Mesenchymal stem cell (in vitro differentiated cells and primary cell): ENCODE results near the gene ZNF524.

Experiments used
- DNase-seq: peaks from one replicate; pipeline ENCODE4 v3.0.0-alpha.2; 2013
- H2AFZ ChIP-seq: one replicate; pipeline ENCODE4 v1.6.1; 2013; ENCODE audit warnings: low read depth, mild to moderate bottlenecking, control low read depth, inconsistent platforms, low read length, moderate library complexity
- H2AK5ac ChIP-seq: 2 replicates; pipeline ENCODE4 v1.6.1; 2013; ENCODE audit warnings: low read length, moderate library complexity, mild to moderate bottlenecking, inconsistent platforms; ENCODE audit not compliant: severe bottlenecking
- H2BK120ac ChIP-seq: one replicate; pipeline ENCODE4 v1.6.1; 2013; ENCODE audit warnings: low read depth, mild to moderate bottlenecking, inconsistent platforms, low read length, moderate library complexity
- H2BK12ac ChIP-seq, 2 experiments: one replicate each; pipeline ENCODE4 v1.6.1; 2013; ENCODE audit warnings: inconsistent platforms in 2 of 2, low read length in 2 of 2, mild to moderate bottlenecking in 2 of 2, moderate library complexity in 2 of 2, control low read depth in 1 of 2
- H2BK15ac ChIP-seq: one replicate; pipeline ENCODE4 v1.6.1; 2013; ENCODE audit warnings: mild to moderate bottlenecking, low read depth, inconsistent platforms; ENCODE audit not compliant: poor library complexity, severe bottlenecking
- H2BK5ac ChIP-seq: 2 replicates; pipeline ENCODE4 v1.6.1; 2013; ENCODE audit warnings: low read depth, mild to moderate bottlenecking, low read length, control low read depth, inconsistent platforms; ENCODE audit not compliant: poor library complexity, severe bottlenecking
- H3K14ac ChIP-seq, 2 experiments: one replicate each; pipeline ENCODE4 v1.6.1; 2013; ENCODE audit warnings: inconsistent platforms in 2 of 2, low read length in 2 of 2, control low read depth in 1 of 2, mild to moderate bottlenecking in 1 of 2, moderate library complexity in 1 of 2
- H3K18ac ChIP-seq, 2 experiments: one replicate each; pipeline ENCODE4 v1.6.1; 2013; ENCODE audit warnings: inconsistent platforms in 2 of 2, low read length in 2 of 2, control low read depth in 1 of 2, low read depth in 1 of 2, mild to moderate bottlenecking in 1 of 2
- H3K23ac ChIP-seq, 2 experiments: one replicate each; pipeline ENCODE4 v1.6.1; 2013; ENCODE audit warnings: inconsistent platforms in 2 of 2, low read length in 2 of 2, mild to moderate bottlenecking in 2 of 2, moderate library complexity in 2 of 2, control low read depth in 1 of 2
- H3K27ac ChIP-seq: 2 replicates; pipeline ENCODE4 v1.5.1; 2013; ENCODE audit warnings: mild to moderate bottlenecking, moderate library complexity, low read length, control low read depth, inconsistent platforms; ENCODE audit not compliant: poor library complexity, severe bottlenecking
- H3K27me3 ChIP-seq, 2 experiments: 2 replicates each; pipeline versions ENCODE4 v1.6.1 to v1.7.0; 2013; ENCODE audit warnings: low read length in 2 of 2, mild to moderate bottlenecking in 2 of 2, moderate library complexity in 2 of 2, control low read depth in 1 of 2, inconsistent platforms in 1 of 2; ENCODE audit not compliant: control insufficient read depth in 1 of 2, insufficient read depth in 1 of 2
- H3K36me3 ChIP-seq, 2 experiments: 2 replicates each; pipeline versions ENCODE4 v1.6.1 to v1.7.0; 2013; ENCODE audit warnings: low read length in 2 of 2, control low read depth in 1 of 2, inconsistent platforms in 1 of 2, low read depth in 1 of 2, mild to moderate bottlenecking in 1 of 2; ENCODE audit not compliant: insufficient read depth in 2 of 2, control insufficient read depth in 1 of 2
- H3K4ac ChIP-seq, 2 experiments: one replicate each; pipeline ENCODE4 v1.6.1; 2013; ENCODE audit warnings: inconsistent platforms in 2 of 2, low read length in 2 of 2, mild to moderate bottlenecking in 2 of 2, moderate library complexity in 2 of 2, control low read depth in 1 of 2, low read depth in 1 of 2
- H3K4me1 ChIP-seq: 2 replicates; pipeline ENCODE4 v1.6.1; 2013; ENCODE audit warnings: low read depth, low read length, control low read depth; ENCODE audit not compliant: control insufficient read depth, insufficient read depth
- H3K4me2 ChIP-seq: 2 replicates; pipeline ENCODE4 v1.6.1; 2013; ENCODE audit warnings: low read length, mild to moderate bottlenecking, inconsistent platforms; ENCODE audit not compliant: poor library complexity, severe bottlenecking
- H3K4me3 ChIP-seq, 2 experiments: 2 replicates each; pipeline versions ENCODE4 v1.5.1 to v1.7.0; 2013; ENCODE audit warnings: low read length in 2 of 2, mild to moderate bottlenecking in 2 of 2, control low read depth in 1 of 2, low read depth in 1 of 2; ENCODE audit not compliant: insufficient read depth in 1 of 2
- H3K79me1 ChIP-seq: replicated peaks from 2 replicates; pipeline ENCODE4 v1.6.1; 2013; ENCODE audit warnings: mild to moderate bottlenecking, control low read depth, low read length, inconsistent platforms; ENCODE audit not compliant: poor library complexity, severe bottlenecking
- H3K9ac ChIP-seq: 2 replicates; pipeline ENCODE4 v1.7.0; 2013; ENCODE audit warnings: mild to moderate bottlenecking, low read length, moderate library complexity
- H3K9me3 ChIP-seq: 2 replicates; pipeline ENCODE4 v1.7.0; 2013; ENCODE audit warnings: mild to moderate bottlenecking, low read length; ENCODE audit not compliant: control insufficient read depth
- H4K8ac ChIP-seq: one replicate; pipeline ENCODE4 v1.6.1; 2013; ENCODE audit warnings: inconsistent platforms, mild to moderate bottlenecking, low read length, moderate library complexity
- H4K91ac ChIP-seq: one replicate; pipeline ENCODE4 v1.6.1; 2013; ENCODE audit warnings: mild to moderate bottlenecking, low read length, inconsistent platforms
- WGBS: methylation state at CpG from one replicate; pipeline ENCODE4 v1.1.7; 2013; ENCODE audit warnings: mixed read lengths; 5-methylcytosine and 5-hydroxymethylcytosine counted together

The ZNF524 gene

DNA sequence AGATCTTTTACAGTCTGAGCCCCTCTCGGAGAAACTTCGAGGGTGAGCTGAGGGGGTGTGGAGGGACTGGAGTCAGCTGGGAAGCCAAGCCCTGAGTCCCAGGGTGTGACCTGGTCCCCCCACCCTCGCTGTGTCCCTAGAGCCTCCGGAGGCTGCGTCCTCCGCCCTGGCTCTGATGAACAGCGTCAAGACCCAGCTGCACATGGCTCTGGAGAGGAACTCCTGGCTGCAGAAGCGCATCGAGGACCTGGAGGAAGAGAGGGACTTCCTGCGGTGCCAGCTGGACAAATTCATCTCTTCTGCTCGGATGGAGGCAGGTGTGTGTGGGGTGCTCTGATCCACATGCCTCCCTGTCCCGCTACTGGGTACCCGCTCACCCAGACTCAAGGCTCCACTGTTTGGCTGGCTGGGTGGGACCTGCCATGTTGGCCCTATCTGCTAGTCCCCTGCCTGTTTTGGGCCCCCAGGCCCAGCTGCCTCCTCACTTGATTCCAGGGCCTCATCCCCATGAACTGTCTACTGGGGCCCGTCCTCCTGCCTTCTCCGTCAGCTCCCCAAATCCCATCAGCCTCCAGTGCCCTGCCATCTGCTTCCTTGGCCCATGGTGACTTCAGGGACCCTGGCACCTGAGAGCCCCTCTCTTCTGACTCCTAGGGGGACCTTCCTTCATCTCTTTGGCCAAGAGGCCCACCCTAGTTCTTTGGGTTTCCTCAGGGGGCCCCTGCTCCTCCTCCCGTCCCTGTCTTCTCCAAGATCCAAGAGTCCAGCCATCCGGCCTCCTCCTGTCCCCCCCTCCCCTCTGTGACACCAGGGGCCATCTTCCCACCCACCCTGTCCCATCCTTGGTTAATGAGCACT, 49.4 kb downstream of the ZNF524 start:
- Histone ChIP-seq H4K8ac (no peak overlapping the region), H3K27ac (no peak overlapping the region), H2BK5ac (no peak overlapping the region), H3K4me2 (peak overlapping the region; percentile 76), H3K14ac (no peak overlapping the region), H2BK15ac (no peak overlapping the region), H3K4me1 (peaks cover 30% of the 10 kb centered on the region), H3K18ac (no peak overlapping the region), H3K27me3 (no peaks in the 10 kb centered on the region), H2AK5ac (no peak overlapping the region), H3K9ac (peak overlapping the region; percentile 87), H3K36me3 (peaks cover 23 to 52% of the 10 kb centered on the region in 2 experiments), H3K79me1 (peaks cover 46% of the 10 kb centered on the region), H3K4me3 (peak overlapping the region in 1 of 2 experiments; percentile 88), H2BK12ac (peak overlapping the region in 1 of 2 experiments; percentile 29), H2BK120ac (no peak overlapping the region), H2AFZ (no peak overlapping the region), H3K23ac (no peak overlapping the region), H3K9me3 (no peaks in the 10 kb centered on the region), H4K91ac (no peak overlapping the region), H3K4ac (no peak overlapping the region)
- no peak for DNase-seq
- 93% methylated on average over 17 of the region's 17 CpGs for WGBS

DNA sequence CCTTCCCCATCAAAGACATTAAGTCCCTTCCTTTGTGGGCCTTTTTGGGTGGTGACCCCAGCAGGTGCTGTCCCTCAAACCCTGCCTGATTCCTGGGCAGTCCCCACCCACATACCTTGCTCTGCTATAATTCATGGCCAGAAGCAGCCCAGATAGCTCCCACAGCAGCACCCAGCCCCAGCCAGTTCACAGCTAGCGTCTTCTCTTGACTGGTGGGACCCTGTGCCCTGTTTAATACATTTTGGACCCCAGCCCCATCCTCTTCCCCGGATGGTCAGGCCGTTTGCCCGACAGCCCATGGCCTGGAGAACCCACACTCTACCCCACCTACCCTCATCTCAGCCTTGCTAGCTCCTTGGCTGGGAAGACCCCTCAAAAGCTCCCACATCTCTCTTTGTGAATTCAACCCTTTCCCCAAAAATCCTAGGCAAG, 50.1 kb downstream of the ZNF524 start:
- Histone ChIP-seq H3K4me2 (no peak overlapping the region), H3K4me3 (no peak overlapping the region), H3K79me1 (peaks cover 46% of the 10 kb centered on the region), H3K23ac (no peak overlapping the region), H2AK5ac (no peak overlapping the region), H3K27me3 (no peaks in the 10 kb centered on the region), H3K9me3 (no peaks in the 10 kb centered on the region), H3K9ac (no peak overlapping the region), H3K36me3 (peaks cover 17 to 45% of the 10 kb centered on the region in 2 experiments), H2BK15ac (no peak overlapping the region), H3K14ac (no peak overlapping the region), H2AFZ (no peak overlapping the region), H4K91ac (no peak overlapping the region), H2BK5ac (no peak overlapping the region), H4K8ac (no peak overlapping the region), H3K18ac (no peak overlapping the region), H3K27ac (no peak overlapping the region), H2BK12ac (no peak overlapping the region), H3K4me1 (peaks cover 24% of the 10 kb centered on the region), H2BK120ac (no peak overlapping the region), H3K4ac (no peak overlapping the region)
- WGBS, result 95% methylated on average over 4 of the region's 4 CpGs
- DNase-seq, result no peak

DNA sequence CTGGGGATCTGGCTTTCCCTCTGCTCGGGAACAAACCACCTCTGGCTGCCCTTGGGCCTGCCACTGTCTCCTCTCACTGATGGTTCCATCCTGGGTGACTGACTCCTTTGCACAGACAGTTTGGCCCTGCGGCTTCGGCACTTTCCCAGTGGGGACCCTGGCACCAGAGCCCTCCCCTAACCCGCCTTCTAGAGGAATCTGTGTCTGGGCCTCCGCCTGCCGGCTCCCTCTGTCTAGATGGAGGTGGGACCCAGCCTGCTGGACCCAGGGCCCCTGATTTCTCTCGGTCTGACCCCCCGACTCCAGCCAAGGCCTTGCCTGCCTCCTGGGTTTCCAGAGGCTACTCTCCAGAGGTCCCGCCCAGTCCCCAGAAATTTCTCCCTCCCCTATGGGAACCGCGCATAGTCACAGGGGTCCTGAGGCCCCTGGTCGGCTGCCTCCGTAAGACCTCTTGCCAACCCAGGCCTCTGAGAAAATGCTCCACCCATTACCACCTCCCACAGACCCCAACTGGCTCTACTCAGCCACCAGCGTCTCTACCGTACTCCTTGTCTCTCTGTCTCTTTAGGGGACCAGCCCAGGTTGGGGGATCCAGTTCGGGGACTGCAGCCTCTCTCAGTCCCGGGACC, 50.6 kb downstream of the ZNF524 start:
- WGBS, result 95% methylated on average over 17 of the region's 17 CpGs
- no peak overlapping the region for H2BK15ac ChIP-seq
- H3K9me3 ChIP-seq, result no peaks in the 10 kb centered on the region
- no peak overlapping the region for H2AFZ ChIP-seq
- H3K79me1 ChIP-seq, result peaks cover 44% of the 10 kb centered on the region
- peaks cover 20% of the 10 kb centered on the region for H3K4me1 ChIP-seq
- H3K9ac ChIP-seq, result no peak overlapping the region
- H3K23ac ChIP-seq, result no peak overlapping the region
- DNase-seq, result no peak
- H2BK5ac ChIP-seq, result no peak overlapping the region
- no peak overlapping the region for H4K8ac ChIP-seq
- no peak overlapping the region for H3K4me2 ChIP-seq
- no peak overlapping the region for H3K27ac ChIP-seq
- no peak overlapping the region for H4K91ac ChIP-seq
- H2BK120ac ChIP-seq, result no peak overlapping the region
- H3K4me3 ChIP-seq, result no peak overlapping the region
- H3K4ac ChIP-seq, result no peak overlapping the region
- no peaks in the 10 kb centered on the region for H3K27me3 ChIP-seq
- peaks cover 11 to 40% of the 10 kb centered on the region in 2 experiments for H3K36me3 ChIP-seq
- no peak overlapping the region for H2AK5ac ChIP-seq
- H3K14ac ChIP-seq, result no peak overlapping the region
- H2BK12ac ChIP-seq, result no peak overlapping the region
- no peak overlapping the region for H3K18ac ChIP-seq

DNA sequence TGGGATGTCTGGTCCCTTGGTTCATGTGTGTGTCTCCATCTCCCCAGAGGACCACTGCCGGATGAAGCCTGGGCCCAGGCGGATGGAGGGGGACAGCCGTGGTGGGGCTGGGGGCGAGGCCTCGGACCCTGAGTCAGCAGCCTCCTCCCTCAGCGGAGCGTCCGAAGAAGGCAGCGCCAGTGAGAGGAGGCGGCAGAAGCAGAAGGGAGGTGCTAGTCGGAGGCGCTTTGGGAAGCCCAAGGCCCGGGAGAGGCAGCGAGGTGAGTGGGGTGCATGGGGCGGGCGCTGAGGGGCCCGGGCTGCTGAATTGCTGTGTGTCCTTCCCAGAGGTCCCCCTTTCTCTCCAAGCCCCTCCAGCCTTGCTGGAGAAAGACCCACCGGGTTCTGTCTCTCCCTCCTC, 51.1 kb downstream of the ZNF524 start:
- H2AFZ ChIP-seq, result no peak overlapping the region
- no peak overlapping the region for H2BK12ac ChIP-seq
- no peak overlapping the region for H3K14ac ChIP-seq
- H3K4ac ChIP-seq, result no peak overlapping the region
- H3K27ac ChIP-seq, result no peak overlapping the region
- H3K4me3 ChIP-seq, result no peak overlapping the region
- no peak overlapping the region for H3K23ac ChIP-seq
- WGBS, result 91% methylated on average over 12 of the region's 18 CpGs
- no peaks in the 10 kb centered on the region for H3K27me3 ChIP-seq
- H2BK5ac ChIP-seq, result no peak overlapping the region
- H3K9ac ChIP-seq, result no peak overlapping the region
- no peak overlapping the region for H3K18ac ChIP-seq
- H3K4me2 ChIP-seq, result no peak overlapping the region
- H4K91ac ChIP-seq, result no peak overlapping the region
- H3K36me3 ChIP-seq, result peaks cover 10 to 40% of the 10 kb centered on the region in 2 experiments
- peaks cover 44% of the 10 kb centered on the region for H3K79me1 ChIP-seq
- H2AK5ac ChIP-seq, result no peak overlapping the region
- no peak overlapping the region for H2BK120ac ChIP-seq
- DNase-seq, result no peak
- H4K8ac ChIP-seq, result no peak overlapping the region
- no peak overlapping the region for H2BK15ac ChIP-seq
- H3K9me3 ChIP-seq, result no peaks in the 10 kb centered on the region
- peaks cover 20% of the 10 kb centered on the region for H3K4me1 ChIP-seq
